Ovary (tissue), 9 donors: ENCODE data around the gene PROX1. TPM values are rescaled to one million over a fixed set of nuclear protein-coding genes. Genes with fewer than 3 reads are reported as not detected.

ENCODE experiments used
- DNase-seq, 5 donors: peaks; one replicate each; pipeline ENCODE4 v3.0.0-alpha.2; 2019 to 2020
- H3K27ac ChIP-seq, 2 donors: fragments of 200-600 bp; one replicate each; pipeline versions ENCODE4 v1.5.1 to v1.8.0; 2019 to 2022
- H3K27me3 ChIP-seq: fragments of 200-600 bp; one replicate; pipeline ENCODE4 v1.8.0; 2022
- H3K36me3 ChIP-seq: fragments of 200-600 bp; sonication (generic); one replicate; pipeline ENCODE4 v1.5.1; 2019
- H3K4me1 ChIP-seq: one replicate; pipeline ENCODE4 v1.8.1; 2013; ENCODE audit warnings: mild to moderate bottlenecking, moderate library complexity; ENCODE audit not compliant: insufficient read depth
- H3K4me3 ChIP-seq: fragments of 200-600 bp; sonication (generic); one replicate; pipeline ENCODE4 v1.5.1; 2017
- H3K9me3 ChIP-seq, 2 donors: fragments of 200-600 bp in 1 of 2; sonication (generic) in 1 of 2; one replicate each; pipeline versions ENCODE4 v1.5.1 to v1.8.1; 2013 to 2019; ENCODE audit warnings: mild to moderate bottlenecking in 1 of 2, moderate library complexity in 1 of 2
- EP300 ChIP-seq: sonication (generic); formaldehyde crosslinking; IDR thresholded peaks from one replicate; pipeline ENCODE4 v1.6.1; 2017; ENCODE audit warnings: antibody characterized with exemption
- POLR2A ChIP-seq: fragments of 450-650 bp; IDR thresholded peaks from one replicate; pipeline ENCODE4 v1.6.1; 2017; ENCODE audit warnings: antibody characterized with exemption, mild to moderate bottlenecking, moderate library complexity
- WGBS, 3 donors: extraction: QIAGEN DNeasy Blood & Tissue Kit in 1 of 3; methylation state at CpG; one replicate each; pipeline versions ENCODE4 v1.1.5 to v1.1.7; 2013 to 2017; 5-methylcytosine and 5-hydroxymethylcytosine counted together
- intact Hi-C, 4 donors: fragments of 100-400 bp; cut with DNase I; formaldehyde crosslinking; loops; one replicate each; pipeline versions ENCODE4 v1.11.0 to v1.15.1; 2022 to 2023
- polyA plus RNA-seq, 2 donors: library from polyadenylated mRNA; stranded (reverse); fragments of 200-250 nt in 1 of 2; fragments of 350-450 nt in 1 of 2; fragmentation: Illumina TruSeq in 1 of 2; extraction: RNeasy Lipid Tissue Mini Kit (QIAGEN cat#74804) in 1 of 2; gene quantifications; one replicate each; pipeline ENCODE4 v1.2.3, GENCODE V29; 2013 to 2014
- total RNA-seq, 7 donors: library from RNA; depleted of rRNA in 2 of 7; stranded (reverse); fragments of >200 nt in 2 of 7; fragmentation: NEBNext Ultra II Directional in 3 of 7; extraction: Animal tissue kit (Norgen Biotek cat#: 25700) in 3 of 7; gene quantifications; one replicate each; pipeline versions ENCODE4 v1.1.0 to v1.2.4, GENCODE V29; 2016 to 2023
- TF ChIP-seq, protein P1 (sequence below), 3 donors: fragments of 450-650 bp in 2 of 3; fragments of 200-600 bp in 1 of 3; IDR thresholded peaks; one replicate each; pipeline versions ENCODE4 v1.5.1 to v1.8.0; 2016 to 2022; ENCODE audit warnings: antibody characterized with exemption in 3 of 3, mild to moderate bottlenecking in 1 of 3
- donor health status: DM: no; HTN: no; CAD: no; lungs with moderate emphysema.
- donor health status: DM: no; HTN: no; CAD: no.
- donor health status: Bipolar disorder and iron deficiency.
- donor health status: DM: yes; HTN: yes; CAD: no.
- donor health status: DM: no; HTN: no; CAD: no.
- donor health status: DM: yes; HTN: yes; CAD: no.

PROX1 gene
- total and polyA plus RNA-seq, 9 donors = 3.6 to 23.6 (median 13.2) TPM

DNA sequence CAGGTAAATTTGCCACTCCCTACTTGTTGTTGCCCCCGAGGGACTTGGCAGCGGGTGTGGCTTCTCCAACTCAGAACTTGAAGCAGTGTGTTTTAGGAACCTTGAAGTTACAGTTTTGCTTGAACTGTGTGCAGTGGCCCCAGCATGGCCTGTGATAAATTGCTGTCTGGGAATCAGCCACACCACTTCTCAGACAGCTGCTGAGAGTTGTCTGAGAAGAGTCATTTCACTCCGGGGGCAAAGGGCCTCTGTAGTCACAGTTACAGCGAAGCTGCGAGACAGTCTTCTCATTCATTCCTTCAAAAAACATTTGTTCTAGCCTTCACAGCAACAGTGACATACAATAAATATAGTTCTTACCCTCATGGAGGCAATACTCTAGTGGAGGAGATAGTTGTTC, 70.3 kb downstream of the PROX1 start:
- Histone ChIP-seq H3K27ac (no peak overlapping the region), H3K9me3 (no peaks in the 10 kb centered on the region), H3K4me1 (no peaks in the 10 kb centered on the region), H3K4me3 (no peak overlapping the region), H3K36me3 (no peaks in the 10 kb centered on the region), H3K27me3 (no peaks in the 10 kb centered on the region)
- WGBS, 3 donors = 69 to 73% (median 71%) methylated on average over 5 of the region's 5 CpGs
- DNase-seq = no peak
- intact Hi-C loops = no loop called here
- TF ChIP-seq, protein P1, sequence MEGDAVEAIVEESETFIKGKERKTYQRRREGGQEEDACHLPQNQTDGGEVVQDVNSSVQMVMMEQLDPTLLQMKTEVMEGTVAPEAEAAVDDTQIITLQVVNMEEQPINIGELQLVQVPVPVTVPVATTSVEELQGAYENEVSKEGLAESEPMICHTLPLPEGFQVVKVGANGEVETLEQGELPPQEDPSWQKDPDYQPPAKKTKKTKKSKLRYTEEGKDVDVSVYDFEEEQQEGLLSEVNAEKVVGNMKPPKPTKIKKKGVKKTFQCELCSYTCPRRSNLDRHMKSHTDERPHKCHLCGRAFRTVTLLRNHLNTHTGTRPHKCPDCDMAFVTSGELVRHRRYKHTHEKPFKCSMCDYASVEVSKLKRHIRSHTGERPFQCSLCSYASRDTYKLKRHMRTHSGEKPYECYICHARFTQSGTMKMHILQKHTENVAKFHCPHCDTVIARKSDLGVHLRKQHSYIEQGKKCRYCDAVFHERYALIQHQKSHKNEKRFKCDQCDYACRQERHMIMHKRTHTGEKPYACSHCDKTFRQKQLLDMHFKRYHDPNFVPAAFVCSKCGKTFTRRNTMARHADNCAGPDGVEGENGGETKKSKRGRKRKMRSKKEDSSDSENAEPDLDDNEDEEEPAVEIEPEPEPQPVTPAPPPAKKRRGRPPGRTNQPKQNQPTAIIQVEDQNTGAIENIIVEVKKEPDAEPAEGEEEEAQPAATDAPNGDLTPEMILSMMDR (IDR thresholded peaks at IDR 0.05) = no peak
- no peak for TF ChIP-seq EP300
- no peak for TF ChIP-seq POLR2A

DNA sequence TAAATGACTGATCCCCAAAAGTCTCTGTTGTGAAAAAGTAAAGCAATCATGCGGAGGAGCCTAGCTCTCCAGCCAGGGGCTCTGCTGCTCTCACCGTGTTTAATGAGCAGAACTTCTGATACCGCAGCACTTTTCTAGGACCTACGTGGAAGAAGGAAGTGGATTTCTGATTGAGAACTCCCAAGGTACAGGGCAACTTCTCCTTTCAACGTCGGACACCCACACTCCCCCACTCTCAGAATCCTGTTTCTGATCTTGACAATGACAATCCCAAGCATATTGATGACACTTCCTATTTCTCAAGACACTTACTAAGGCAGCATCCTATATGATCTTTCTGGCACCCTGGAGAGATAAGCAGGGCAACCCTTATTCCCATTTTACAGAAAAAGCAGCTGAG, 78.4 kb downstream of the PROX1 start:
- intact Hi-C loops = no loop called here
- no peaks in the 10 kb centered on the region for H3K36me3 ChIP-seq
- no peak overlapping the region for H3K27ac ChIP-seq
- no peak for DNase-seq
- H3K27me3 ChIP-seq = no peaks in the 10 kb centered on the region
- WGBS, 3 donors = 73 to 83% (median 81%) methylated on average over 6 of the region's 6 CpGs
- TF ChIP-seq POLR2A = no peak
- no peak overlapping the region for H3K4me3 ChIP-seq
- H3K4me1 ChIP-seq = no peaks in the 10 kb centered on the region
- H3K9me3 ChIP-seq = no peaks in the 10 kb centered on the region

DNA sequence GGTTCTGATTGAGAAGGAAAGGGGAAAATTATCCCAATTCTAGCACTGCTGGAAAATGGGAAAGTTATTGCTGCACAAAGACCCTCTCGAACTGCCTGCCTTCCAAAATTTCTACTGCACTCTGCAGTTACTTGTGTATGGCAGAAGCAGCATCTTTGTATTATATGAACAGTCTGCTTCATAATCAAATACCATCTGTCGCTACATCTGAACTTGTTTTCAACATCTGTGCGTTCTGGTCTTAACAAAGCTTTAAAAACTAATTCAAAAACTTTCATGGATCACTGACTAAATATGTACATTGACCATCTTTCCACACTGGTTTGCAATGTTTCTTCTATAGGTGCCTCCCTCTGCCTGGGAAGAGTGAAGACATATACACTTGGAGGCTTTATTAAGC, 79.2 kb downstream of the PROX1 start:
- 84 to 91% (median 87%) methylated on average over 3 of the region's 3 CpGs for WGBS, 3 donors

DNA sequence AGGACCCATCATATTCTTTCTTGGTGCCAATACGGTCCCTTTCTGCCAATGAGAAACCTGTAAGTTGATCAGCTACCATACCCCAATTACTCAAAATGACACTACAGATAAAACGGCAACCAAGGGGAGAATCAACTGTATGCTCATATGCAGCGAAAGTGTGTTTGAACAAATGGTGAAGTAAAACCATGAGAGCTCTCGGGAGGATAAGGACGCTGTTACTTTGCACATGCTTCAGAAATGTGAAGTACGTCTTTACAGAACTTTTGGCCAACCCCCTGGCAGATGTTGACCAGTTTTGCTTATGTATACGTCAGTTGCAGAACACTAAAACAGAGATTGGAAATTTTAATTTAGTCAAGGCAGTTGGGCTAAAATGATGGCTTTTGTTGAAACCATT, 79.6 kb downstream of the PROX1 start:
- Histone ChIP-seq H3K36me3 (no peaks in the 10 kb centered on the region), H3K4me1 (no peaks in the 10 kb centered on the region), H3K4me3 (no peak overlapping the region), H3K27me3 (no peaks in the 10 kb centered on the region), H3K9me3 (no peaks in the 10 kb centered on the region), H3K27ac (no peak overlapping the region)
- intact Hi-C loops = no loop called here
- no peak for DNase-seq
- TF ChIP-seq, protein P1 (IDR thresholded peaks at IDR 0.05) = no peak
- no peak for TF ChIP-seq EP300
- TF ChIP-seq POLR2A = no peak
- WGBS, 3 donors = 83 to 89% (median 89%) methylated on average over 7 of the region's 7 CpGs

More for the DNA sequence above, 79.2 kb downstream of the PROX1 start:
- H3K9me3 ChIP-seq = no peaks in the 10 kb centered on the region
- no peak overlapping the region for H3K4me3 ChIP-seq
- H3K27me3 ChIP-seq = no peaks in the 10 kb centered on the region
- intact Hi-C loops = no loop called here
- H3K4me1 ChIP-seq = no peaks in the 10 kb centered on the region
- TF ChIP-seq POLR2A (no peak), EP300 (no peak)
- TF ChIP-seq, protein P1 (IDR thresholded peaks at IDR 0.05) = no peak
- H3K27ac ChIP-seq = no peak overlapping the region
- no peak for DNase-seq
- H3K36me3 ChIP-seq = no peaks in the 10 kb centered on the region

DNA sequence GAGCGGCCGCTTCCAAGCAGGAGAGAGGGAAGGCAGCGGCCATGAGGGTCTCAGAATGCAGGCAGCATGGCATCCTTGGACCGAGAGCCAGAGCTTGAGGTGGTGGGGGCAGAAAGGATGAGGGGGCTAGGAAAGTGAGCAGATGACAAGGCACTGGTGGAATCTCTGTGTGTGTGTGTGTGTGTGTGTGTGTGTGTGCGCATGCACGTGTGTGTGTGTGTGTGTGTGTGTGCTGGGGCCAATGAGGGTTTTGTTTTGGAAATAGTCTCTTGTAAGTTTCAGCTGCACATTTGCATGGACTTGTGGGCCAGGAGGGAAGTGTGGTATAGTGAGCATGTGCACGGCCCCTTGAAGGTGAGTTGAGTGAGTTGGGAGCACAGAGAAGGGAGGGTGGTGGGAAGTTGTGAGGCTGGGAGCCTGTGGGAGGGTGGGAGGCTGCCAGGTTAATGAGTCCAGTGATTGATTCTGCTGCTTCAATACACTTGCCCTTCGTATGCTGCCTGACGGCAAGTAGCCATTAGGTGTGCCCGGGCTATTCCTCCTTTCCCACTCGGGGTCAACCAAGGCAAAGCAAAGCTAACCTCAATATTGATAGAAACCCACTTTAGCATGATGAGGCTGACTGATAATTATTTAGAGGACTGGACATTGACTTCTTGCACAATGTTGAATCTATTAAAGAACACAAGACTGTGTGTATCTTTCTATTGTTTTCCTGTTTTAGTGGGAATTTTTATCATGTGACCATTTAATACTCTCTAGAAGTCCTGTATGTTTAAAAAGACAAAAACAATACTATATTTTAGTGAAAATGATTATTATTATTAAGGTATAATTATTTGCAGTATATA, 80.3 kb downstream of the PROX1 start:
- WGBS, 3 donors = 76 to 85% (median 82%) methylated on average over 11 of the region's 11 CpGs
- H3K27ac ChIP-seq = no peak overlapping the region
- intact Hi-C loops = no loop called here
- no peaks in the 10 kb centered on the region for H3K4me1 ChIP-seq
- no peaks in the 10 kb centered on the region for H3K27me3 ChIP-seq
- H3K9me3 ChIP-seq = no peaks in the 10 kb centered on the region
- TF ChIP-seq POLR2A (no peak), EP300 (no peak)
- TF ChIP-seq, protein P1 (IDR thresholded peaks at IDR 0.05) = no peak
- H3K4me3 ChIP-seq = no peak overlapping the region
- no peak for DNase-seq
- no peaks in the 10 kb centered on the region for H3K36me3 ChIP-seq
